Measurements from ENCODE around the gene SCML2. TPM values are rescaled to one million over a fixed set of nuclear protein-coding genes. Genes with fewer than 3 reads are reported as not detected.

Gene SCML2
- total and polyA plus RNA-seq, 2 of the 13 experiments (the other 11 are each of a cell fraction or from before 2014, with no cell fraction given) = 5.1 to 7.6 TPM

GRCh38 chrX:18309401-18309800 lies 45.1 kb downstream of the SCML2 start:
- ATAC-seq (no peak), DNase-seq (ENCODE audit: low spot score) (no peak), FAIRE-seq (no peak)
- intact Hi-C loops (cut with micrococcal nuclease; ENCODE audit: unreplicated experiment) (no loop called here), in situ Hi-C loops (cut with HindIII; ENCODE audit: extremely low pct_ligation_motif_present, low pct_unique_long_range_greater_than_20kb) (no loop called here)
- POLR2A ChIA-PET = no interaction called here
- Histone ChIP-seq H3K4me3 (replicated peaks in 1 of 3; ENCODE audit: insufficient read depth in 1 of 3, low read depth in 2 of 3, low read length in 3 of 3) (no peak overlapping the region), H3K4me1 (ENCODE audit: insufficient read depth, low read length) (no peaks in the 10 kb centered on the region), H3K4me2 (ENCODE audit: low read depth, low read length) (no peak overlapping the region), H3K9me3 (ENCODE audit: low read length) (no peaks in the 10 kb centered on the region), H2AFZ (ENCODE audit: low read length) (no peak overlapping the region), H4K20me1 (ENCODE audit: insufficient read depth, low read length) (no peaks in the 10 kb centered on the region), H3K27ac (ENCODE audit: extremely low read length, insufficient read depth, low read length) (no peak overlapping the region), H3K27me3 (ENCODE audit: control insufficient read depth in 1 of 2, insufficient read depth in 2 of 2, low read length in 2 of 2) (no peaks in the 10 kb centered on the region), H3K9ac (ENCODE audit: insufficient read depth, low read depth, low read length) (no peak overlapping the region), H3K79me2 (ENCODE audit: insufficient read depth, low read length) (no peaks in the 10 kb centered on the region), H3K36me3 (replicated peaks in 1 of 2; ENCODE audit: control insufficient read depth in 1 of 2, insufficient read depth in 2 of 2, low read length in 2 of 2) (no peaks in the 10 kb centered on the region; a peak in 1 of 5 replicates)
- 97% methylated on average over 4 of the region's 4 CpGs for WGBS (ENCODE audit: low lambda C conversion rate)
- no peak for TF ChIP-seq SNAPC5 (CRISPR knock-in tag; IDR thresholded peaks at IDR 0.05; ENCODE audit: borderline replicate concordance)
- TF ChIP-seq THAP7 (CRISPR knock-in tag; IDR thresholded peaks at IDR 0.05) = no peak
- no peak for TF ChIP-seq FOXA3 (CRISPR knock-in tag; IDR thresholded peaks at IDR 0.05)
- TF ChIP-seq TFDP2 (CRISPR knock-in tag; IDR thresholded peaks at IDR 0.05) = no peak
- no peak for TF ChIP-seq SALL1 (CRISPR knock-in tag; IDR thresholded peaks at IDR 0.05)
- no peak for TF ChIP-seq TCF7 (IDR thresholded peaks at IDR 0.05; ENCODE audit: low read depth)
- no peak for TF ChIP-seq AGO2 (optimal IDR thresholded peaks at IDR 0.05; ENCODE audit: low read depth, low read length)
- no peak for TF ChIP-seq MTA3 (CRISPR knock-in tag; IDR thresholded peaks at IDR 0.05)
- TF ChIP-seq ZMAT3 (CRISPR knock-in tag; conservative IDR thresholded peaks at IDR 0.05) = no peak
- CTCF ChIA-PET (ENCODE audit: low intra/inter-chr PET ratio, low total read pairs) = no interaction called here
- no TSS peak for BruUV-seq (replicated peaks)

All from HepG2 (cell line).